SU-DHL-6 (cell line): Measurements from ENCODE around the gene IPO9.

Experiments used
- EZH2phosphoT487 ChIP-seq: fragments of 200-600 bp; sonication (generic), shearing (Covaris generic); conservative IDR thresholded peaks from 2 replicates; pipeline ENCODE4 v1.6.1; 2018; ENCODE audit warnings: mild to moderate bottlenecking, antibody characterized with exemption, low read length, moderate library complexity, mixed read lengths
- TF ChIP-seq, protein P1 (sequence below): fragments of 200-600 bp; sonication (generic); IDR thresholded peaks from one replicate; pipeline ENCODE4 v1.5.1; 2017; ENCODE audit warnings: antibody characterized with exemption, mild to moderate bottlenecking, low read length, moderate library complexity; ENCODE audit not compliant: insufficient read depth, poor library complexity, severe bottlenecking

DNA sequence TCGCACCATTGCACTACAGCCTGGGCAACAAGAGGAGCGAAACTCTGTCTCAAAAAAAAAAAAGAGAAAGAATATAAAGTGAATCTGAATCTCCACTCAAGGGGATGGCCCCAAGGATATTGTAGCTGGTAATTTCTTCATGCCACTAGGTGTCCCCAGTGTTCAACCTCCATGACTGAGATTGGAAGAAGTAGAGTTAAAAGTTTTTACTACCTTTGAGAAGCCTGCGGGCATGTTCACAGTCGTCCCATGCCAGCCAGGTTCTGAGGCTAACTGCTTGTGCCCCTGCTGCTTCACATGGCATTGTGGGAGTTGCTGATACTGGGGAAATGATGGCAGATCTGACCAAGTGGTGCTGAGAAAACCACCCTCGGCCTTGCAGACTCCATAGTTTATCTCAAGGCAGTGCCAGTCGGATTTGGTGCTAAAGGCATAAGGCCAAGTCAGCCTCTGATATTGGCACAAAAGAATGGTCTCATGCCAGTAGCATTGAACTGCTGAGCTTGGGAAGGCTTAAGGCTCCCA lies 49.0 kb downstream of the IPO9 start:
- TF ChIP-seq, protein P1, sequence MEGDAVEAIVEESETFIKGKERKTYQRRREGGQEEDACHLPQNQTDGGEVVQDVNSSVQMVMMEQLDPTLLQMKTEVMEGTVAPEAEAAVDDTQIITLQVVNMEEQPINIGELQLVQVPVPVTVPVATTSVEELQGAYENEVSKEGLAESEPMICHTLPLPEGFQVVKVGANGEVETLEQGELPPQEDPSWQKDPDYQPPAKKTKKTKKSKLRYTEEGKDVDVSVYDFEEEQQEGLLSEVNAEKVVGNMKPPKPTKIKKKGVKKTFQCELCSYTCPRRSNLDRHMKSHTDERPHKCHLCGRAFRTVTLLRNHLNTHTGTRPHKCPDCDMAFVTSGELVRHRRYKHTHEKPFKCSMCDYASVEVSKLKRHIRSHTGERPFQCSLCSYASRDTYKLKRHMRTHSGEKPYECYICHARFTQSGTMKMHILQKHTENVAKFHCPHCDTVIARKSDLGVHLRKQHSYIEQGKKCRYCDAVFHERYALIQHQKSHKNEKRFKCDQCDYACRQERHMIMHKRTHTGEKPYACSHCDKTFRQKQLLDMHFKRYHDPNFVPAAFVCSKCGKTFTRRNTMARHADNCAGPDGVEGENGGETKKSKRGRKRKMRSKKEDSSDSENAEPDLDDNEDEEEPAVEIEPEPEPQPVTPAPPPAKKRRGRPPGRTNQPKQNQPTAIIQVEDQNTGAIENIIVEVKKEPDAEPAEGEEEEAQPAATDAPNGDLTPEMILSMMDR, result no peak
- no peak for TF ChIP-seq EZH2phosphoT487
